Nasal cavity respiratory epithelium epithelial cell of viscerocranial mucosa (primary cell): ENCODE results near the gene PCDHA6. TPM values are rescaled to one million over a fixed set of nuclear protein-coding genes. Genes with fewer than 3 reads are reported as not detected.

Experiments used
- total RNA-seq: library from RNA; depleted of rRNA; stranded (reverse); fragments of >200 nt; gene quantifications from 2 replicates; pipeline ENCODE4 v1.2.3, GENCODE V29; 2014

Gene PCDHA6
- total RNA-seq, 1 donor from 2014 or later = 0.85 TPM

Other genes starting within 250 kb of the PCDHA6 start
- gene CD14, start 194.8 kb upstream of the PCDHA6 start, total RNA-seq = 1.4 and 6.6 TPM in 2 replicates
- gene TMCO6, start 188.5 kb upstream of the PCDHA6 start, total RNA-seq = 10.6 and 12.5 TPM in 2 replicates
- 17.5 and 26.7 TPM in 2 replicates for gene NDUFA2, start 180.3 kb upstream of the PCDHA6 start, total RNA-seq
- gene IK, start 180.1 kb upstream of the PCDHA6 start, total RNA-seq = 70.4 and 100 TPM in 2 replicates
- 30.7 and 33.2 TPM in 2 replicates for gene WDR55, start 163.1 kb upstream of the PCDHA6 start, total RNA-seq
- gene DND1, start 154.4 kb upstream of the PCDHA6 start, total RNA-seq = 0.34 and 0.36 TPM in 2 replicates
- gene HARS1, start 136.6 kb upstream of the PCDHA6 start, total RNA-seq = 45.5 and 62.6 TPM in 2 replicates
- 24.3 and 33.7 TPM in 2 replicates for gene HARS2, start 136.5 kb upstream of the PCDHA6 start, total RNA-seq
- 66.2 and 67.0 TPM in 2 replicates for gene ZMAT2, start 127.5 kb upstream of the PCDHA6 start, total RNA-seq
- under 0.01 TPM in 1 of 2 replicates, not detected in the other for gene PCDHA1, start 41.8 kb upstream of the PCDHA6 start, total RNA-seq
- under 0.01 TPM in 1 of 2 replicates, not detected in the other for gene PCDHA2, start 33.1 kb upstream of the PCDHA6 start, total RNA-seq
- 0.57 TPM in 1 of 2 replicates, not detected in the other for gene PCDHA3, start 26.9 kb upstream of the PCDHA6 start, total RNA-seq
- gene PCDHA4, start 20.9 kb upstream of the PCDHA6 start, total RNA-seq = 0.34 and 2.3 TPM in 2 replicates
- 0.21 TPM in 1 of 2 replicates, not detected in the other for gene PCDHA5, start 6.3 kb upstream of the PCDHA6 start, total RNA-seq
- gene PCDHA7, start 6.3 kb downstream of the PCDHA6 start, total RNA-seq = under 0.01 and 0.64 TPM in 2 replicates
- gene PCDHA8, start 13.2 kb downstream of the PCDHA6 start, total RNA-seq = 0.21 TPM in 1 of 2 replicates, not detected in the other
- gene PCDHA9, start 20.4 kb downstream of the PCDHA6 start, total RNA-seq = under 0.01 and 0.43 TPM in 2 replicates
- gene PCDHA10, start 27.9 kb downstream of the PCDHA6 start, total RNA-seq = under 0.01 and 1.6 TPM in 2 replicates
- gene PCDHA11, start 41.0 kb downstream of the PCDHA6 start, total RNA-seq = 2.5 and 2.7 TPM in 2 replicates
- gene PCDHA12, start 47.3 kb downstream of the PCDHA6 start, total RNA-seq = under 0.01 and 3.8 TPM in 2 replicates
- gene PCDHA13, start 54.2 kb downstream of the PCDHA6 start, total RNA-seq = under 0.01 and 2.6 TPM in 2 replicates
- gene PCDHAC1, start 98.3 kb downstream of the PCDHA6 start, total RNA-seq = 1.4 and 6.9 TPM in 2 replicates
- gene PCDHAC2, start 138.5 kb downstream of the PCDHA6 start, total RNA-seq = 16.7 and 25.5 TPM in 2 replicates
- not detected in 2 replicates for gene PCDHB1, start 223.4 kb downstream of the PCDHA6 start, total RNA-seq